Uterus (tissue), 2 donors: ENCODE results near the gene MADD.

Experiments used
- POLR2A ChIP-seq, 2 donors: fragments of 450-650 bp; IDR thresholded peaks; one replicate each; pipeline ENCODE4 v1.6.1; 2016; ENCODE audit warnings: antibody characterized with exemption in 2 of 2, mild to moderate bottlenecking in 1 of 2, moderate library complexity in 1 of 2
- TF ChIP-seq, protein P1 (sequence below), 4 experiments: fragments of 200-600 bp in 2 of 4; fragments of 450-650 bp in 2 of 4; sonication (generic) in 2 of 4; IDR thresholded peaks; one replicate each; pipeline ENCODE4 v1.5.1; 2016 to 2019; ENCODE audit warnings: antibody characterized with exemption in 4 of 4, mild to moderate bottlenecking in 2 of 4, moderate library complexity in 1 of 4

GRCh38 chr11:47288066-47288465 is 18.1 kb downstream of the MADD start:
- TF ChIP-seq, protein P1, sequence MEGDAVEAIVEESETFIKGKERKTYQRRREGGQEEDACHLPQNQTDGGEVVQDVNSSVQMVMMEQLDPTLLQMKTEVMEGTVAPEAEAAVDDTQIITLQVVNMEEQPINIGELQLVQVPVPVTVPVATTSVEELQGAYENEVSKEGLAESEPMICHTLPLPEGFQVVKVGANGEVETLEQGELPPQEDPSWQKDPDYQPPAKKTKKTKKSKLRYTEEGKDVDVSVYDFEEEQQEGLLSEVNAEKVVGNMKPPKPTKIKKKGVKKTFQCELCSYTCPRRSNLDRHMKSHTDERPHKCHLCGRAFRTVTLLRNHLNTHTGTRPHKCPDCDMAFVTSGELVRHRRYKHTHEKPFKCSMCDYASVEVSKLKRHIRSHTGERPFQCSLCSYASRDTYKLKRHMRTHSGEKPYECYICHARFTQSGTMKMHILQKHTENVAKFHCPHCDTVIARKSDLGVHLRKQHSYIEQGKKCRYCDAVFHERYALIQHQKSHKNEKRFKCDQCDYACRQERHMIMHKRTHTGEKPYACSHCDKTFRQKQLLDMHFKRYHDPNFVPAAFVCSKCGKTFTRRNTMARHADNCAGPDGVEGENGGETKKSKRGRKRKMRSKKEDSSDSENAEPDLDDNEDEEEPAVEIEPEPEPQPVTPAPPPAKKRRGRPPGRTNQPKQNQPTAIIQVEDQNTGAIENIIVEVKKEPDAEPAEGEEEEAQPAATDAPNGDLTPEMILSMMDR (IDR thresholded peaks at IDR 0.05) = no peak
- no peak for TF ChIP-seq POLR2A (IDR thresholded peaks at IDR 0.05)
